Thymus (tissue), 11 donors: ENCODE measurements around the gene NDFIP2. TPM values are rescaled to one million over a fixed set of nuclear protein-coding genes. Genes with fewer than 3 reads are reported as not detected.

ENCODE experiments used
- DNase-seq, 9 donors: peaks; one replicate each; pipeline ENCODE4 v3.0.0-alpha.2; 2013; ENCODE audit warnings: low spot score in 9 of 9, low read depth in 6 of 9, missing footprints in 1 of 9
- H3K27ac ChIP-seq, 2 donors: one replicate each; pipeline ENCODE4 v1.5.1; 2013; ENCODE audit warnings: control low read depth in 1 of 2, low read depth in 1 of 2, low read length in 1 of 2, mild to moderate bottlenecking in 1 of 2, moderate library complexity in 1 of 2
- H3K27me3 ChIP-seq, 2 donors: one replicate each; pipeline ENCODE4 v1.5.1; 2013; ENCODE audit warnings: low read length in 1 of 2; ENCODE audit not compliant: control insufficient read depth in 2 of 2, insufficient read depth in 1 of 2
- H3K36me3 ChIP-seq, 2 donors: one replicate each; pipeline ENCODE4 v1.5.1; 2013; ENCODE audit warnings: low read length in 1 of 2, mild to moderate bottlenecking in 1 of 2, moderate library complexity in 1 of 2; ENCODE audit not compliant: control insufficient read depth in 2 of 2, insufficient read depth in 2 of 2
- H3K4me1 ChIP-seq, 2 donors: one replicate each; pipeline ENCODE4 v1.5.1; 2013; ENCODE audit warnings: low read length in 2 of 2; ENCODE audit not compliant: control insufficient read depth in 2 of 2, insufficient read depth in 2 of 2
- H3K4me3 ChIP-seq, 2 donors: one replicate each; pipeline ENCODE4 v1.5.1; 2013; ENCODE audit warnings: low read length in 2 of 2, control low read depth in 1 of 2, mild to moderate bottlenecking in 1 of 2
- H3K9me3 ChIP-seq, 2 donors: one replicate each; pipeline ENCODE4 v1.5.1; 2013; ENCODE audit warnings: low read length in 1 of 2, mild to moderate bottlenecking in 1 of 2; ENCODE audit not compliant: control insufficient read depth in 2 of 2, insufficient read depth in 1 of 2
- WGBS: extraction: QIAGEN DNeasy Blood & Tissue Kit; methylation state at CpG from one replicate; pipeline ENCODE4 v1.1.7; 2013; 5-methylcytosine and 5-hydroxymethylcytosine counted together
- polyA plus RNA-seq: library from polyadenylated mRNA; stranded (reverse); fragments of 200-250 nt; gene quantifications from one replicate; pipeline ENCODE4 v1.2.3, GENCODE V29; 2013
- total RNA-seq: library from RNA; stranded (reverse); fragments of 120-200 nt; gene quantifications from one replicate; pipeline ENCODE4 v1.2.4, GENCODE V29; 2013
- donor health status: healthy.

The NDFIP2 gene
- total and polyA plus RNA-seq, 2 donors = 23.3 to 31.9 TPM

DNA sequence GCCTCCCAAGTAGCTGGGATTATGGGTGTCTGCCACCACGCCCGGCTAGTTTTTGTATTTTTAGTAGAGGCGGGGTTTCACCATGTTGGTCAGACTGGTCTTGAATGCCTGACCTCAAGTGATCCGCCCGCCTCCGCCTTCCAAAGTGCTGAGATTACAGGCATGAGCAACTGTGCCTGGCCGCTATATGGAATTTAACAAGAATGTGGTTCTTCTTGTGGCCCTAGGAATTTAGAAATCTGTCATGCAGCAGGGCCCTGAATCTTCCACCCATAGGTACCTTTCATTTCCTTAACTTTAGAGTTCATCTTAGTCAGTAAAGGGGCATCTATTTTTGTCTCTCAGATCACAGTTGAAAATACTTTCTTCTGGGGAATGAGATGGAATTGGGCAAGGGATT, 25.6 kb upstream of the NDFIP2 start:
- no peaks in the 10 kb centered on the region for H3K9me3 ChIP-seq
- DNase-seq = no peak
- 99% methylated on average over 7 of the region's 7 CpGs for WGBS
- H3K27me3 ChIP-seq = no peaks in the 10 kb centered on the region
- H3K27ac ChIP-seq = no peak overlapping the region
- no peak overlapping the region for H3K4me3 ChIP-seq
- no peaks in the 10 kb centered on the region for H3K36me3 ChIP-seq
- peaks cover 0 to 6% of the 10 kb centered on the region in 2 donors for H3K4me1 ChIP-seq

GRCh38 chr13:79456051-79456450, 24.9 kb upstream of the NDFIP2 start:
- 97% methylated on average over 1 of the region's 1 CpG for WGBS

DNA sequence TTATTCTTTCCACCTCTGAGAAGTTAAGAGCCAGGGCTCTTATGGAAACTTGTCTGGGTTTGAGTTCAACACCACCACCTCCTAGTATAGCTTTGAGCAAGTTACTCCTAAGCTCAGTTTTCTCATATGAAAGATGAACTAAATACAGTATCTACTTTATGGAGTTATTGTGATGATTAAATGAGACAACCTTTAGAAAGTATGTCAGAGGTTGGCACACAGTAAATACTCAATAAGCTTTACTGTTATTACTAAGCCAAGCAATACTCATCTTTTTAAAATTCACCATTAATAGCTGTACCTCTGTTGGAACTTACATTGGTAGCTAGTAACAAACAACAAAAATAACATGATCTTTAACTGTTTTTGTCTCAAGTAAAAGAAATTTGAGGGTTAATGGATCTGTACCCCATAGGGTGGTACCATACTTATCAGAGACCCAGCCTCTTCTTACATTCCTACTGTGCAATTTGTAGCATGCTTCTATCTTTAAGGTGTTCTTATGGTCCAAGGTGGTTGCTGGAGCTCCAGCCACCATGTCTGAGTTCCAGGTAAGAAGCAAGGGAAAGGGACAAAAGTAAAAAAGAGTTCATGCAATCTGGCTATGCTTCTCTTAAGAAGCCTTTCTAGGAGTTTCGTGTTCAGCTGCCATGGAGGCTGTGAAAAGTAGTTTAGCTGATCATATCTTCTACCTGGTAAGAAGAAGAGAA, 24.1 kb upstream of the NDFIP2 start:
- no peaks in the 10 kb centered on the region for H3K9me3 ChIP-seq
- H3K27ac ChIP-seq = no peak overlapping the region
- no peak overlapping the region for H3K4me3 ChIP-seq
- DNase-seq = no peak
- no peaks in the 10 kb centered on the region for H3K27me3 ChIP-seq
- WGBS = 97% methylated on average over 1 of the region's 1 CpG
- H3K4me1 ChIP-seq = peaks cover 0 to under 1% of the 10 kb centered on the region in 2 donors
- H3K36me3 ChIP-seq = no peaks in the 10 kb centered on the region

More at GRCh38 chr13:79456051-79456450, 24.9 kb upstream of the NDFIP2 start:
- H3K36me3 ChIP-seq = no peaks in the 10 kb centered on the region
- no peak overlapping the region for H3K27ac ChIP-seq
- no peaks in the 10 kb centered on the region for H3K9me3 ChIP-seq
- H3K27me3 ChIP-seq = no peaks in the 10 kb centered on the region
- H3K4me3 ChIP-seq = no peak overlapping the region
- no peak for DNase-seq
- H3K4me1 ChIP-seq = peaks cover 0 to 6% of the 10 kb centered on the region in 2 donors

- no peaks in the 10 kb centered on the region for H3K27me3 ChIP-seq
- no peaks in the 10 kb centered on the region for H3K36me3 ChIP-seq
- WGBS = 91% methylated on average over 1 of the region's 1 CpG
- H3K4me1 ChIP-seq = no peaks in the 10 kb centered on the region
- no peaks in the 10 kb centered on the region for H3K9me3 ChIP-seq
- no peak overlapping the region for H3K27ac ChIP-seq
- DNase-seq = no peak
- no peak overlapping the region for H3K4me3 ChIP-seq
These were observed 23.6 kb upstream of the NDFIP2 start for GRCh38 chr13:79457390-79457789.

DNA sequence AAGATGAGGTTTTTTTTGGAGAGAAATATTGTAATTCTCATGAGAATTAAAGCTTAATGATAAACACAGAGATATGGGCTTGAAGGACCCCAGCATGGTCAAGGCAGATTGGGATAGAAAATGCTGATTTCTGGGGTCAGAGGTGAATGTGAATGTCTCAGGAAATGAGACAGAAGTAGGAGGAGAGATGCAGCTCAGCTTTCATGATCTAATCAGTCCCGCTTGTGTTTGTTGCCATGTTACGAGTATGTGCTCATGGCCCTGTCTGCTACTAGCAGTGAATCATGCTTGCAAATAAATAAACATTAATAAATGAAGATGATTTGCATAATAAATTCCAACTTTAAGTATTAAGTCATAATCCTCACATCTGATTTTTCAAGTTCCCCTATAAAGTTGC, 23.0 kb upstream of the NDFIP2 start:
- H3K27ac ChIP-seq = no peak overlapping the region
- no peak for DNase-seq
- WGBS = 92% methylated on average over 2 of the region's 2 CpGs

DNA sequence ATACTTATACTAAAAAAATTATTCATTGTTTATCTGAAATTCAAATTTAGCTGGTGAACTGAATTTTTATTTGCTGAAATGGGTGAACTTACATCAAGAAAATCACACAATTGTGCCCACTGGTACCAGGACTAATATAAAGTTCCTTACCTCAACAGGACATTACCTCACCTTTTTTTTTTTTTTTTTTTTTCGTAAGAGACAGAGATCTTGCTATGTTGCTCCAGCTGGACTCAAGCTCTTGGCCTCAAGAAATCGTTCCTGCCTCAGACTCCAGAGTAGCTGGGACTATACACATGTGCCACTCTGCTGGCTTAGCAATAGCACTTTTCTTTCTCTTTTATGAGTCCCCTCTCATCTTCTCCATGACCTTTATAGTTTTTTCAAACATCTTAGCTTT, 22.5 kb upstream of the NDFIP2 start:
- DNase-seq = no peak
- Histone ChIP-seq H3K4me1 (no peaks in the 10 kb centered on the region), H3K36me3 (no peaks in the 10 kb centered on the region), H3K4me3 (no peak overlapping the region), H3K9me3 (no peaks in the 10 kb centered on the region), H3K27ac (no peak overlapping the region), H3K27me3 (no peaks in the 10 kb centered on the region)
- WGBS = 93% methylated on average over 2 of the region's 2 CpGs

More for the DNA sequence above, 23.0 kb upstream of the NDFIP2 start:
- Histone ChIP-seq H3K27me3 (no peaks in the 10 kb centered on the region), H3K9me3 (no peaks in the 10 kb centered on the region), H3K36me3 (no peaks in the 10 kb centered on the region), H3K4me1 (no peaks in the 10 kb centered on the region), H3K4me3 (no peak overlapping the region)

GRCh38 chr13:79459906-79460305, 21.0 kb upstream of the NDFIP2 start:
- Histone ChIP-seq H3K27ac (no peak overlapping the region), H3K4me1 (no peaks in the 10 kb centered on the region)

GRCh38 chr13:79462895-79463294, 18.1 kb upstream of the NDFIP2 start:
- H3K36me3 ChIP-seq = no peaks in the 10 kb centered on the region
- H3K27me3 ChIP-seq = no peaks in the 10 kb centered on the region
- H3K4me3 ChIP-seq = no peak overlapping the region
- no peak overlapping the region for H3K27ac ChIP-seq
- no peaks in the 10 kb centered on the region for H3K4me1 ChIP-seq
- DNase-seq = no peak
- no peaks in the 10 kb centered on the region for H3K9me3 ChIP-seq

More at GRCh38 chr13:79459906-79460305, 21.0 kb upstream of the NDFIP2 start:
- DNase-seq = no peak
- no peaks in the 10 kb centered on the region for H3K27me3 ChIP-seq
- H3K4me3 ChIP-seq = no peak overlapping the region
- WGBS = 94% methylated on average over 3 of the region's 3 CpGs
- H3K9me3 ChIP-seq = no peaks in the 10 kb centered on the region
- H3K36me3 ChIP-seq = no peaks in the 10 kb centered on the region

DNA sequence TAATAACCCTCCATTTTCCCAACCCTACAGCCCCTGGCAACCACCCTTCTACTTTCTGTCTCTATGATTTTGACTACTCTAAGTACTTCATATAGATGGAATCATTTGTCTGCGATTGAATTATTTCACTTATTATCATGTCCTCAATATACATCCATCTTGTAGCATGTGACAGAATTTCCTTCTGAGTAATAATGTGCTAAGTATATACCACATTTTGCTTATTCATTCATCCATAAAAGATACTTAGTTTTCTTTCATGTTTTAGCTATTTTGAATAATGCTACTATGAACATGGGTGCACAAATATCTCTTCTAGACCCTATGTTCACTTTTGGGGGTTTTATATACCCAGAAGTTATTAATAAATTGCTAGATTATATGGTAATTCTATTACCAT, 17.4 kb upstream of the NDFIP2 start:
- H3K36me3 ChIP-seq = no peaks in the 10 kb centered on the region
- H3K27me3 ChIP-seq = no peaks in the 10 kb centered on the region
- DNase-seq = no peak
- no peak overlapping the region for H3K27ac ChIP-seq
- no peak overlapping the region for H3K4me3 ChIP-seq
- 97% methylated on average over 1 of the region's 1 CpG for WGBS
- no peaks in the 10 kb centered on the region for H3K4me1 ChIP-seq
- H3K9me3 ChIP-seq = no peaks in the 10 kb centered on the region
